ENCODE data around the gene D2HGDH. TPM values are rescaled to one million over a fixed set of nuclear protein-coding genes. Genes with fewer than 3 reads are reported as not detected.

The D2HGDH gene
- total RNA-seq, 3 donors from 2014 or later (not counting 1 experiment from before 2014, with no cell fraction given) = 28.9 to 45.5 (median 43.4) TPM

- intact Hi-C loops (cut with micrococcal nuclease) = no loop called here
- Histone ChIP-seq H3K27me3 (ENCODE audit: control insufficient read depth, insufficient read depth, low read length) (peaks cover 8% of the 10 kb centered on the region), H3K27ac (ENCODE audit: low read length) (no peak overlapping the region), H3K36me3 (ENCODE audit: control insufficient read depth, insufficient read depth, low read length) (no peaks in the 10 kb centered on the region), H3K9me3 (ENCODE audit: control insufficient read depth, insufficient read depth, low read length) (no peaks in the 10 kb centered on the region), H3K4me3 (ENCODE audit: low read length) (no peak overlapping the region), H3K4me1 (ENCODE audit: control insufficient read depth, insufficient read depth, low read length) (peaks cover 4% of the 10 kb centered on the region)
- 64% methylated on average over 40 of the region's 40 CpGs for WGBS (ENCODE audit: insufficient coverage)
- H3K27ac Mint-ChIP-seq = no peak overlapping the region
- peaks cover 8 to 18% of the 10 kb centered on the region in 2 donors for H3K27me3 Mint-ChIP-seq (ENCODE audit: low read depth in 2 of 2)
- no peak for TF ChIP-seq CTCF (IDR thresholded peaks at IDR 0.05)
- H3K9me3 Mint-ChIP-seq = no peaks in the 10 kb centered on the region
- DNase-seq = no peak
- no peak overlapping the region for H3K4me3 Mint-ChIP-seq
- H3K36me3 Mint-ChIP-seq = no peaks in the 10 kb centered on the region
- ATAC-seq = no peak
- peaks cover 0 to 5% of the 10 kb centered on the region in 2 donors for H3K4me1 Mint-ChIP-seq
Measured at GRCh38 chr2:241774419-241775222, 40.2 kb downstream of the D2HGDH start.

GRCh38 chr2:241775223-241776177, 41.1 kb downstream of the D2HGDH start:
- intact Hi-C loops (cut with micrococcal nuclease) = no loop called here
- no peak overlapping the region for H3K4me3 ChIP-seq (ENCODE audit: low read length)
- ATAC-seq (no peak), DNase-seq (no peak)
- H3K4me1 ChIP-seq (ENCODE audit: control insufficient read depth, insufficient read depth, low read length) = peaks cover 4% of the 10 kb centered on the region
- Mint-ChIP-seq H3K9me3 (no peaks in the 10 kb centered on the region), H3K4me1 (peaks cover 0 to 5% of the 10 kb centered on the region in 2 donors), H3K4me3 (no peak overlapping the region), H3K27ac (no peak overlapping the region), H3K27me3 (ENCODE audit: low read depth in 2 of 2) (peaks cover 8 to 14% of the 10 kb centered on the region in 2 donors), H3K36me3 (no peaks in the 10 kb centered on the region)
- 90% methylated on average over 34 of the region's 34 CpGs for WGBS (ENCODE audit: insufficient coverage)
- H3K27ac ChIP-seq (ENCODE audit: low read length) = no peak overlapping the region
- no peak for TF ChIP-seq CTCF (IDR thresholded peaks at IDR 0.05)
- no peaks in the 10 kb centered on the region for H3K36me3 ChIP-seq (ENCODE audit: control insufficient read depth, insufficient read depth, low read length)
- H3K27me3 ChIP-seq (ENCODE audit: control insufficient read depth, insufficient read depth, low read length) = peaks cover 8% of the 10 kb centered on the region
- no peaks in the 10 kb centered on the region for H3K9me3 ChIP-seq (ENCODE audit: control insufficient read depth, insufficient read depth, low read length)

GRCh38 chr2:241776336-241777169, 42.1 kb downstream of the D2HGDH start, which contains the start of gene GAL3ST2:
Gene GAL3ST2, plus strand, starts transcription at chr2:241776822. Its CDS starts 134 bp downstream, at chr2:241776956.
- no peak within 1 kb of the TSS for H3K27ac ChIP-seq (ENCODE audit: low read length)
- TF ChIP-seq CTCF (IDR thresholded peaks at IDR 0.05) = no peak
- H3K36me3 ChIP-seq (ENCODE audit: control insufficient read depth, insufficient read depth, low read length) = no peaks in the 10 kb centered on the region
- Mint-ChIP-seq H3K27me3 (ENCODE audit: low read depth in 2 of 2) (peaks cover 7 to 13% of the 10 kb centered on the region in 2 donors), H3K4me3 (no peak within 1 kb of the TSS), H3K27ac (no peak within 1 kb of the TSS), H3K36me3 (no peaks in the 10 kb centered on the region), H3K4me1 (peaks cover 0 to 5% of the 10 kb centered on the region in 2 donors), H3K9me3 (no peaks in the 10 kb centered on the region)
- 90% methylated on average over 27 of the region's 27 CpGs for WGBS (ENCODE audit: insufficient coverage)
- intact Hi-C loops (cut with micrococcal nuclease) = no loop called here
- H3K9me3 ChIP-seq (ENCODE audit: control insufficient read depth, insufficient read depth, low read length) = peaks cover 3% of the 10 kb centered on the region
- no peak for DNase-seq
- no peak within 1 kb of the TSS for H3K4me3 ChIP-seq (ENCODE audit: low read length)
- peaks cover 4% of the 10 kb centered on the region for H3K4me1 ChIP-seq (ENCODE audit: control insufficient read depth, insufficient read depth, low read length)
- ATAC-seq = peak in 1 of 3 donors; percentile 18
- H3K27me3 ChIP-seq (ENCODE audit: control insufficient read depth, insufficient read depth, low read length) = peaks cover 8% of the 10 kb centered on the region

All from natural killer cell (primary cell).